WTC11 (cell line): ENCODE results near the gene RHBDD1. TPM values are rescaled to one million over a fixed set of nuclear protein-coding genes. Genes with fewer than 3 reads are reported as not detected.

Experiments used
- ATAC-seq: fragments of 200-7000 bp; cut with Tn5 transposase; 2 replicates; pipeline ENCODE4 v1.10.0; 2021; ENCODE audit warnings: mild to moderate bottlenecking, moderate library complexity
- CTCF ChIA-PET: fragments of 300-600 bp; sonication (Branson Sonifier 250); formaldehyde crosslinking; loops from one replicate; lab custom pipeline; 2021; ENCODE audit warnings: antibody characterized with exemption; lab: Charles Lee
- POLR2A ChIA-PET: fragments of 350-600 bp; sonication (Branson Sonifier 250); formaldehyde crosslinking; loops from one replicate; lab custom pipeline; 2021; ENCODE audit warnings: antibody characterized with exemption; lab: Charles Lee
- DNase-seq: peaks from one replicate; pipeline ENCODE4 v3.0.0; 2021; ENCODE audit warnings: low spot score
- H3K27ac Mint-ChIP-seq: 2 replicates; pipeline ENCODE4 v1.8.0; 2021; ENCODE audit warnings: mixed read lengths
- H3K27me3 Mint-ChIP-seq: 2 replicates; pipeline ENCODE4 v1.8.0; 2021; ENCODE audit warnings: low read depth, mild to moderate bottlenecking, moderate library complexity, mixed read lengths
- H3K36me3 Mint-ChIP-seq: 2 replicates; pipeline ENCODE4 v1.8.0; 2021; ENCODE audit warnings: mixed read lengths
- H3K4me1 Mint-ChIP-seq: 2 replicates; pipeline ENCODE4 v1.8.0; 2022; ENCODE audit warnings: mixed read lengths
- H3K4me3 Mint-ChIP-seq: 2 replicates; pipeline ENCODE4 v1.8.0; 2021; ENCODE audit warnings: mild to moderate bottlenecking, moderate library complexity, mixed read lengths
- H3K9me3 Mint-ChIP-seq: 2 replicates; pipeline ENCODE4 v1.8.0; 2021; ENCODE audit warnings: mixed read lengths
- ATF1 ChIP-seq: sonication (generic); formaldehyde crosslinking; IDR thresholded peaks from 2 replicates; pipeline ENCODE4 v1.8.1; 2023; ENCODE audit warnings: mild to moderate bottlenecking, moderate library complexity, missing genetic modification reagents
- CDX4 ChIP-seq: fragments of 250-450 bp; sonication (Bioruptor Pico); IDR thresholded peaks from 2 replicates; pipeline ENCODE4 v1.9.0; 2021; ENCODE audit warnings: moderate library complexity, mild to moderate bottlenecking, inconsistent platforms, borderline replicate concordance
- CREB1 ChIP-seq: sonication (generic); formaldehyde crosslinking; IDR thresholded peaks from 2 replicates; pipeline ENCODE4 v1.8.0; 2023; ENCODE audit warnings: mild to moderate bottlenecking, missing genetic modification reagents
- GABPB1 ChIP-seq: sonication (generic); formaldehyde crosslinking; IDR thresholded peaks from 2 replicates; pipeline ENCODE4 v1.8.1; 2023; ENCODE audit warnings: mild to moderate bottlenecking, missing genetic modification reagents
- HMGA2 ChIP-seq: fragments of 250-450 bp; sonication (Bioruptor Pico); IDR thresholded peaks from 2 replicates; pipeline ENCODE4 v1.4.0; 2021; ENCODE audit warnings: mild to moderate bottlenecking, moderate library complexity
- KAT7 ChIP-seq: sonication (generic); formaldehyde crosslinking; IDR thresholded peaks from 2 replicates; pipeline ENCODE4 v1.8.1; 2023; ENCODE audit warnings: missing genetic modification reagents, mild to moderate bottlenecking, borderline replicate concordance
- MLX ChIP-seq: sonication (generic); formaldehyde crosslinking; IDR thresholded peaks from 2 replicates; pipeline ENCODE4 v1.8.1; 2023; ENCODE audit warnings: mild to moderate bottlenecking, missing genetic modification reagents, moderate library complexity
- TP53 ChIP-seq: sonication (generic); formaldehyde crosslinking; IDR thresholded peaks from 2 replicates; pipeline ENCODE4 v1.8.1; 2023; ENCODE audit warnings: mild to moderate bottlenecking, missing genetic modification reagents
- ZNF416 ChIP-seq: fragments of 250-450 bp; sonication (Bioruptor Pico); IDR thresholded peaks from 2 replicates; pipeline ENCODE4 v1.9.0; 2021; ENCODE audit warnings: mild to moderate bottlenecking, inconsistent platforms
- ZNF532 ChIP-seq: fragments of 250-450 bp; sonication (Bioruptor Pico); IDR thresholded peaks from 2 replicates; pipeline ENCODE4 v1.9.0; 2021; ENCODE audit warnings: mild to moderate bottlenecking, borderline replicate concordance
- total RNA-seq: library from RNA; stranded (reverse); gene quantifications from 3 replicates; pipeline ENCODE4 v1.2.3, GENCODE V29; 2021
- TF ChIP-seq, protein P1 (sequence below): sonication (generic); formaldehyde crosslinking; IDR thresholded peaks from 2 replicates; pipeline ENCODE4 v1.8.1; 2022; ENCODE audit warnings: mild to moderate bottlenecking, missing genetic modification reagents, moderate library complexity, borderline replicate concordance
- TF ChIP-seq, protein P2 (sequence below): sonication (generic); formaldehyde crosslinking; IDR thresholded peaks from 2 replicates; pipeline ENCODE4 v1.8.0; 2022; ENCODE audit warnings: mild to moderate bottlenecking, missing genetic modification reagents
- TF ChIP-seq, protein P3 (sequence below): sonication (generic); formaldehyde crosslinking; IDR thresholded peaks from 2 replicates; pipeline ENCODE4 v1.8.1; 2023; ENCODE audit warnings: mild to moderate bottlenecking, missing genetic modification reagents, borderline replicate concordance
- TF ChIP-seq, protein P4 (sequence below): sonication (generic); formaldehyde crosslinking; IDR thresholded peaks from 2 replicates; pipeline ENCODE4 v1.8.0; 2022; ENCODE audit warnings: mild to moderate bottlenecking, missing genetic modification reagents
- TF ChIP-seq, protein P5 (sequence below): sonication (generic); formaldehyde crosslinking; IDR thresholded peaks from 2 replicates; pipeline ENCODE4 v1.8.1; 2023; ENCODE audit warnings: mild to moderate bottlenecking, missing genetic modification reagents
- TF ChIP-seq, protein P6 (sequence below): sonication (generic); formaldehyde crosslinking; IDR thresholded peaks from 2 replicates; pipeline ENCODE4 v1.8.1; 2022; ENCODE audit warnings: missing genetic modification reagents, borderline replicate concordance

RHBDD1 gene
- total RNA-seq, 1 experiment from 2014 or later = 25.7 TPM

DNA sequence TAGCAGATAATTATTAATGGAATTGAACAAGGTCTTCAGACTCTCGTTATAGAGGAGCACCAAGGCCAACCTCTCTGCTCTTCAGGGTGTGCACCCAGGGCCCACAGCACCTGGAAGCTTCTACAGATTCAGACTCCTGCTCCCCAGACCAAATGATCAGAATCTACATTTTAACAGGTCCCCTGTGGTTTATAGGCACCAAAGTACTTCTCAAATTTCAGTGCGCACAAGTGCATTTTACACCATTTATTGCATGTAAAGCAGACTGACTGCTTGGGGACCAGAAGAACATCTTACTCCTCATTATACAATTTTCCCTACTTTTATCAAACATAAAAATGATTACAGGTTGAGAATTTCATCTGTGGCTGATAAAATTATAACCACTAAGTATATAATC is 164.3 kb downstream of the RHBDD1 start:
- H3K4me3 Mint-ChIP-seq = no peak overlapping the region
- peaks cover 6% of the 10 kb centered on the region; the same call in 1 of the 2 replicates for H3K4me1 Mint-ChIP-seq
- POLR2A ChIA-PET = no interaction called here
- peaks cover 27% of the 10 kb centered on the region for H3K36me3 Mint-ChIP-seq
- CTCF ChIA-PET = no interaction called here
- no peak overlapping the region for H3K27ac Mint-ChIP-seq
- TF ChIP-seq MLX (CRISPR knock-in tag) (no peak), KAT7 (CRISPR knock-in tag) (no peak), ATF1 (CRISPR knock-in tag) (no peak), CREB1 (CRISPR knock-in tag) (no peak), TP53 (CRISPR knock-in tag) (no peak), CDX4 (no peak)
- TF ChIP-seq, protein P1, sequence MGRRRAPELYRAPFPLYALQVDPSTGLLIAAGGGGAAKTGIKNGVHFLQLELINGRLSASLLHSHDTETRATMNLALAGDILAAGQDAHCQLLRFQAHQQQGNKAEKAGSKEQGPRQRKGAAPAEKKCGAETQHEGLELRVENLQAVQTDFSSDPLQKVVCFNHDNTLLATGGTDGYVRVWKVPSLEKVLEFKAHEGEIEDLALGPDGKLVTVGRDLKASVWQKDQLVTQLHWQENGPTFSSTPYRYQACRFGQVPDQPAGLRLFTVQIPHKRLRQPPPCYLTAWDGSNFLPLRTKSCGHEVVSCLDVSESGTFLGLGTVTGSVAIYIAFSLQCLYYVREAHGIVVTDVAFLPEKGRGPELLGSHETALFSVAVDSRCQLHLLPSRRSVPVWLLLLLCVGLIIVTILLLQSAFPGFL (CRISPR knock-in tag) = no peak
- TF ChIP-seq, protein P2, sequence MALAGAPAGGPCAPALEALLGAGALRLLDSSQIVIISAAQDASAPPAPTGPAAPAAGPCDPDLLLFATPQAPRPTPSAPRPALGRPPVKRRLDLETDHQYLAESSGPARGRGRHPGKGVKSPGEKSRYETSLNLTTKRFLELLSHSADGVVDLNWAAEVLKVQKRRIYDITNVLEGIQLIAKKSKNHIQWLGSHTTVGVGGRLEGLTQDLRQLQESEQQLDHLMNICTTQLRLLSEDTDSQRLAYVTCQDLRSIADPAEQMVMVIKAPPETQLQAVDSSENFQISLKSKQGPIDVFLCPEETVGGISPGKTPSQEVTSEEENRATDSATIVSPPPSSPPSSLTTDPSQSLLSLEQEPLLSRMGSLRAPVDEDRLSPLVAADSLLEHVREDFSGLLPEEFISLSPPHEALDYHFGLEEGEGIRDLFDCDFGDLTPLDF (CRISPR knock-in tag) = no peak
- TF ChIP-seq, protein P3, sequence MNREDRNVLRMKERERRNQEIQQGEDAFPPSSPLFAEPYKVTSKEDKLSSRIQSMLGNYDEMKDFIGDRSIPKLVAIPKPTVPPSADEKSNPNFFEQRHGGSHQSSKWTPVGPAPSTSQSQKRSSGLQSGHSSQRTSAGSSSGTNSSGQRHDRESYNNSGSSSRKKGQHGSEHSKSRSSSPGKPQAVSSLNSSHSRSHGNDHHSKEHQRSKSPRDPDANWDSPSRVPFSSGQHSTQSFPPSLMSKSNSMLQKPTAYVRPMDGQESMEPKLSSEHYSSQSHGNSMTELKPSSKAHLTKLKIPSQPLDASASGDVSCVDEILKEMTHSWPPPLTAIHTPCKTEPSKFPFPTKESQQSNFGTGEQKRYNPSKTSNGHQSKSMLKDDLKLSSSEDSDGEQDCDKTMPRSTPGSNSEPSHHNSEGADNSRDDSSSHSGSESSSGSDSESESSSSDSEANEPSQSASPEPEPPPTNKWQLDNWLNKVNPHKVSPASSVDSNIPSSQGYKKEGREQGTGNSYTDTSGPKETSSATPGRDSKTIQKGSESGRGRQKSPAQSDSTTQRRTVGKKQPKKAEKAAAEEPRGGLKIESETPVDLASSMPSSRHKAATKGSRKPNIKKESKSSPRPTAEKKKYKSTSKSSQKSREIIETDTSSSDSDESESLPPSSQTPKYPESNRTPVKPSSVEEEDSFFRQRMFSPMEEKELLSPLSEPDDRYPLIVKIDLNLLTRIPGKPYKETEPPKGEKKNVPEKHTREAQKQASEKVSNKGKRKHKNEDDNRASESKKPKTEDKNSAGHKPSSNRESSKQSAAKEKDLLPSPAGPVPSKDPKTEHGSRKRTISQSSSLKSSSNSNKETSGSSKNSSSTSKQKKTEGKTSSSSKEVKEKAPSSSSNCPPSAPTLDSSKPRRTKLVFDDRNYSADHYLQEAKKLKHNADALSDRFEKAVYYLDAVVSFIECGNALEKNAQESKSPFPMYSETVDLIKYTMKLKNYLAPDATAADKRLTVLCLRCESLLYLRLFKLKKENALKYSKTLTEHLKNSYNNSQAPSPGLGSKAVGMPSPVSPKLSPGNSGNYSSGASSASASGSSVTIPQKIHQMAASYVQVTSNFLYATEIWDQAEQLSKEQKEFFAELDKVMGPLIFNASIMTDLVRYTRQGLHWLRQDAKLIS (CRISPR knock-in tag) = no peak
- TF ChIP-seq, protein P4, sequence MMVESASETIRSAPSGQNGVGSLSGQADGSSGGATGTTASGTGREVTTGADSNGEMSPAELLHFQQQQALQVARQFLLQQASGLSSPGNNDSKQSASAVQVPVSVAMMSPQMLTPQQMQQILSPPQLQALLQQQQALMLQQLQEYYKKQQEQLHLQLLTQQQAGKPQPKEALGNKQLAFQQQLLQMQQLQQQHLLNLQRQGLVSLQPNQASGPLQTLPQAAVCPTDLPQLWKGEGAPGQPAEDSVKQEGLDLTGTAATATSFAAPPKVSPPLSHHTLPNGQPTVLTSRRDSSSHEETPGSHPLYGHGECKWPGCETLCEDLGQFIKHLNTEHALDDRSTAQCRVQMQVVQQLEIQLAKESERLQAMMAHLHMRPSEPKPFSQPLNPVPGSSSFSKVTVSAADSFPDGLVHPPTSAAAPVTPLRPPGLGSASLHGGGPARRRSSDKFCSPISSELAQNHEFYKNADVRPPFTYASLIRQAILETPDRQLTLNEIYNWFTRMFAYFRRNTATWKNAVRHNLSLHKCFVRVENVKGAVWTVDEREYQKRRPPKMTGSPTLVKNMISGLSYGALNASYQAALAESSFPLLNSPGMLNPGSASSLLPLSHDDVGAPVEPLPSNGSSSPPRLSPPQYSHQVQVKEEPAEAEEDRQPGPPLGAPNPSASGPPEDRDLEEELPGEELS (CRISPR knock-in tag) = no peak
- TF ChIP-seq, protein P5, sequence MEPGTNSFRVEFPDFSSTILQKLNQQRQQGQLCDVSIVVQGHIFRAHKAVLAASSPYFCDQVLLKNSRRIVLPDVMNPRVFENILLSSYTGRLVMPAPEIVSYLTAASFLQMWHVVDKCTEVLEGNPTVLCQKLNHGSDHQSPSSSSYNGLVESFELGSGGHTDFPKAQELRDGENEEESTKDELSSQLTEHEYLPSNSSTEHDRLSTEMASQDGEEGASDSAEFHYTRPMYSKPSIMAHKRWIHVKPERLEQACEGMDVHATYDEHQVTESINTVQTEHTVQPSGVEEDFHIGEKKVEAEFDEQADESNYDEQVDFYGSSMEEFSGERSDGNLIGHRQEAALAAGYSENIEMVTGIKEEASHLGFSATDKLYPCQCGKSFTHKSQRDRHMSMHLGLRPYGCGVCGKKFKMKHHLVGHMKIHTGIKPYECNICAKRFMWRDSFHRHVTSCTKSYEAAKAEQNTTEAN (CRISPR knock-in tag) = no peak
- H3K9me3 Mint-ChIP-seq = peaks cover 13% of the 10 kb centered on the region
- no peak for DNase-seq
- ATAC-seq = no peak
- no peaks in the 10 kb centered on the region for H3K27me3 Mint-ChIP-seq

GRCh38 chr2:227004482-227004881 is 168.6 kb downstream of the RHBDD1 start:
- POLR2A ChIA-PET = no interaction called here
- TF ChIP-seq GABPB1 (CRISPR knock-in tag) = no peak
- TF ChIP-seq ZNF416 (CRISPR knock-in tag) = no peak
- TF ChIP-seq HMGA2 = no peak
- TF ChIP-seq, protein P6, sequence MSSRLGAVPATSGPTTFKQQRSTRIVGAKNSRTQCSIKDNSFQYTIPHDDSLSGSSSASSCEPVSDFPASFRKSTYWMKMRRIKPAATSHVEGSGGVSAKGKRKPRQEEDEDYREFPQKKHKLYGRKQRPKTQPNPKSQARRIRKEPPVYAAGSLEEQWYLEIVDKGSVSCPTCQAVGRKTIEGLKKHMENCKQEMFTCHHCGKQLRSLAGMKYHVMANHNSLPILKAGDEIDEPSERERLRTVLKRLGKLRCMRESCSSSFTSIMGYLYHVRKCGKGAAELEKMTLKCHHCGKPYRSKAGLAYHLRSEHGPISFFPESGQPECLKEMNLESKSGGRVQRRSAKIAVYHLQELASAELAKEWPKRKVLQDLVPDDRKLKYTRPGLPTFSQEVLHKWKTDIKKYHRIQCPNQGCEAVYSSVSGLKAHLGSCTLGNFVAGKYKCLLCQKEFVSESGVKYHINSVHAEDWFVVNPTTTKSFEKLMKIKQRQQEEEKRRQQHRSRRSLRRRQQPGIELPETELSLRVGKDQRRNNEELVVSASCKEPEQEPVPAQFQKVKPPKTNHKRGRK (CRISPR knock-in tag) = no peak
- no peak for TF ChIP-seq ZNF532 (CRISPR knock-in tag)

More at GRCh38 chr2:227004482-227004881, 168.6 kb downstream of the RHBDD1 start:
- DNase-seq = no peak
- Mint-ChIP-seq H3K27me3 (no peaks in the 10 kb centered on the region; the same call in 1 of the 2 replicates), H3K4me1 (peaks cover 13% of the 10 kb centered on the region), H3K9me3 (peaks cover 13% of the 10 kb centered on the region), H3K36me3 (peaks cover 24% of the 10 kb centered on the region), H3K4me3 (no peak overlapping the region), H3K27ac (no peak overlapping the region; the same call in 1 of the 2 replicates)
- ATAC-seq = no peak
- CTCF ChIA-PET = no interaction called here
